Epidermal melanocyte (primary cell): ENCODE measurements around the gene NEFH.

Source experiments
- DNase-seq: peaks from one replicate; pipeline ENCODE4 v3.0.0; 2011; ENCODE audit warnings: low spot score; ENCODE audit not compliant: insufficient read length

The NEFH gene

GRCh38 chr22:29491012-29491411, 11.0 kb downstream of the NEFH start:
- DNase-seq = no peak

GRCh38 chr22:29493636-29494035, 13.6 kb downstream of the NEFH start:
- no peak for DNase-seq

- DNase-seq = no peak
Measured at GRCh38 chr22:29499852-29500251, 19.8 kb downstream of the NEFH start.

GRCh38 chr22:29503811-29504372, 23.9 kb downstream of the NEFH start:
- DNase-seq = peak; percentile 58

GRCh38 chr22:29509298-29509697, 29.3 kb downstream of the NEFH start:
- DNase-seq = no peak

- no peak for DNase-seq
Measured at GRCh38 chr22:29509815-29510214, 29.8 kb downstream of the NEFH start.

GRCh38 chr22:29510542-29510941, 30.5 kb downstream of the NEFH start:
- DNase-seq = no peak

GRCh38 chr22:29511126-29511862, 31.3 kb downstream of the NEFH start:
- no peak for DNase-seq

- DNase-seq = no peak
Measured at GRCh38 chr22:29512031-29512430, 32.0 kb downstream of the NEFH start.

- peak; percentile 38 for DNase-seq
Measured at GRCh38 chr22:29517215-29517908, 37.3 kb downstream of the NEFH start.

GRCh38 chr22:29518427-29518826, 38.4 kb downstream of the NEFH start:
- no peak for DNase-seq

GRCh38 chr22:29519996-29520395, 40.0 kb downstream of the NEFH start:
- no peak for DNase-seq

GRCh38 chr22:29520851-29521250, 40.8 kb downstream of the NEFH start:
- DNase-seq = no peak

- no peak for DNase-seq
Measured at GRCh38 chr22:29521526-29521925, 41.5 kb downstream of the NEFH start.

GRCh38 chr22:29523761-29524160, 43.7 kb downstream of the NEFH start:
- DNase-seq = no peak

GRCh38 chr22:29524442-29525191, 44.6 kb downstream of the NEFH start:
- no peak for DNase-seq

- DNase-seq = no peak
Measured at GRCh38 chr22:29528144-29528543, 48.1 kb downstream of the NEFH start.

- DNase-seq = no peak
Measured at GRCh38 chr22:29530716-29531115, 50.7 kb downstream of the NEFH start.

- DNase-seq = no peak
Measured at GRCh38 chr22:29531419-29531818, 51.4 kb downstream of the NEFH start.

GRCh38 chr22:29536411-29536810, 56.4 kb downstream of the NEFH start:
- no peak for DNase-seq

GRCh38 chr22:29539105-29539504, 59.1 kb downstream of the NEFH start:
- no peak for DNase-seq
